ENCODE data around the gene MCF2L2.

DNA sequence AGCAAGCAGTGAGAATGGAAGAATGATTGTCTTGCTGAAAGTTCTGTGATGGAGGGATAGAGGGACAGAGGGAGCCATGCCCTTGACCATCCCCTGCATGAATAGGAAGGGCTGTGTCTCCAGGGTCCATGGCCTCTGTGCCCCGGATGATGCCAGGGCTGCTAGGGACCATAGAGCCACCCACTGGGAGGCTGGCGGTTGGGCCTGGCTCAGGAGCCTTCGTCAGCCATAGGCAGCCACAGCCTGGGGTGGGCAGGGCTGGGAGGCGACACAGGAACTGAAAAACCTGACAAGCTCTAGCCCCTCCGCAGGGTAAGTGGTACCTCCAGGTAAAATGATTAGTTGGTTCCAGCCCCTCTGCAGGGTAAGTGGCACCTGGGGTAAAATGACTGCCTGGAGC lies 246.8 kb downstream of the MCF2L2 start:
- no peak for TF ChIP-seq BACH2 (CRISPR knock-in tag; IDR thresholded peaks at IDR 0.05; ENCODE audit: borderline replicate concordance)
- TF ChIP-seq PATZ1 (CRISPR knock-in tag; IDR thresholded peaks at IDR 0.05; ENCODE audit: borderline replicate concordance): no peak
- TF ChIP-seq ZFP30 (CRISPR knock-in tag; IDR thresholded peaks at IDR 0.05): no peak
- TF ChIP-seq ARNTL (CRISPR knock-in tag; IDR thresholded peaks at IDR 0.05; ENCODE audit: borderline replicate concordance, low read depth): no peak
- TF ChIP-seq OSR1 (CRISPR knock-in tag; IDR thresholded peaks at IDR 0.05): no peak
- no peak for TF ChIP-seq PPARA (CRISPR knock-in tag; IDR thresholded peaks at IDR 0.05; ENCODE audit: borderline replicate concordance)
- no peak for TF ChIP-seq ZNF70 (CRISPR knock-in tag; IDR thresholded peaks at IDR 0.05)
- TF ChIP-seq SNAI2 (CRISPR knock-in tag; IDR thresholded peaks at IDR 0.05): no peak
- TF ChIP-seq RARB (CRISPR knock-in tag; IDR thresholded peaks at IDR 0.05): no peak
- no peak for TF ChIP-seq ZFP3 (CRISPR knock-in tag; IDR thresholded peaks at IDR 0.05)
- TF ChIP-seq CREB5 (CRISPR knock-in tag; IDR thresholded peaks at IDR 0.05; ENCODE audit: low read depth): no peak
- TF ChIP-seq ZNF565 (CRISPR knock-in tag; conservative IDR thresholded peaks at IDR 0.05; ENCODE audit: low read depth): no peak

Data from SK-N-SH treated with all-trans-retinoic acid at 6 μM for 48 hours (cell line).